HepG2 (cell line): ENCODE data around the gene SERTAD3. TPM values are rescaled to one million over a fixed set of nuclear protein-coding genes. Genes with fewer than 3 reads are reported as not detected.

Experiments used
- AHR ChIP-seq: IDR thresholded peaks from 2 replicates; pipeline ENCODE4 v1.6.1; 2018; ENCODE audit warnings: missing genetic modification reagents, missing compliant biosample characterization
- ASH2L ChIP-seq: fragments of 300-600, 200-600 bp; sonication (generic); IDR thresholded peaks from 2 replicates; pipeline ENCODE4 v1.7.0; 2017; ENCODE audit warnings: low read depth, mild to moderate bottlenecking, moderate library complexity, mixed read lengths, low read length; ENCODE audit not compliant: insufficient read length
- ELF1 ChIP-seq: sonication (generic); formaldehyde crosslinking; IDR thresholded peaks from 2 replicates; pipeline ENCODE4 v1.4.0; 2020; ENCODE audit warnings: missing genetic modification reagents
- GPBP1L1 ChIP-seq: sonication (generic); formaldehyde crosslinking; IDR thresholded peaks from 2 replicates; pipeline ENCODE4 v1.5.0; 2020; ENCODE audit warnings: mild to moderate bottlenecking, missing genetic modification reagents
- HDAC2 ChIP-seq: sonication (generic); formaldehyde crosslinking; IDR thresholded peaks from 2 replicates; pipeline ENCODE4 v1.4.0; 2020; ENCODE audit warnings: missing genetic modification reagents
- HNF4G ChIP-seq, 2 experiments: sonication (generic) in 1 of 2; formaldehyde crosslinking in 1 of 2; IDR thresholded peaks; 2 replicates each; pipeline versions ENCODE4 v1.4.0 to v1.6.1; 2011 to 2020; ENCODE audit warnings: borderline replicate concordance in 2 of 2, low read depth in 2 of 2, mild to moderate bottlenecking in 2 of 2, low read length in 1 of 2, missing genetic modification reagents in 1 of 2, moderate library complexity in 1 of 2
- KLF13 ChIP-seq: sonication (generic); formaldehyde crosslinking; IDR thresholded peaks from 2 replicates; pipeline ENCODE4 v1.4.0; 2020; ENCODE audit warnings: mild to moderate bottlenecking, missing genetic modification reagents
- ZNF292 ChIP-seq: sonication (generic); formaldehyde crosslinking; IDR thresholded peaks from 2 replicates; pipeline ENCODE4 v1.8.1; 2022; ENCODE audit warnings: mild to moderate bottlenecking, low read depth, missing genetic modification reagents, borderline replicate concordance
- ZNF605 ChIP-seq: sonication (generic); formaldehyde crosslinking; IDR thresholded peaks from 2 replicates; pipeline ENCODE4 v1.8.0; 2022; ENCODE audit warnings: mild to moderate bottlenecking, missing genetic modification reagents
- polyA plus RNA-seq, 8 experiments: library from polyadenylated mRNA; depleted of rRNA in 3 of 8; stranded (reverse) in 7 of 8; unstranded in 1 of 8; fragments of >200 nt; fragmentation: Illumina TruSeq in 4 of 8; extraction: Trizol in 4 of 8; gene quantifications; 2 replicates each; pipeline versions ENCODE4 v1.2.1 to v1.2.3, GENCODE V29; 2011 to 2016; ENCODE audit warnings: low read depth in 4 of 8, missing spikeins in 1 of 8, mixed read lengths in 1 of 8; ENCODE audit not compliant: insufficient read depth in 1 of 8
- total RNA-seq, 5 experiments: library from RNA; depleted of rRNA; stranded (reverse); fragments of >200 nt; fragmentation: Illumina TruSeq; extraction: Trizol; gene quantifications; 2 replicates each; pipeline ENCODE4 v1.2.3, GENCODE V29; 2016; ENCODE audit warnings: low read depth in 1 of 5
- TF ChIP-seq, protein P1 (sequence below), 2 experiments: fragments of 450-650 bp in 1 of 2; sonication (generic) in 1 of 2; formaldehyde crosslinking in 1 of 2; IDR thresholded peaks; 2 replicates each; pipeline versions ENCODE4 v1.6.1 to v1.8.0; 2016 to 2022; ENCODE audit warnings: antibody characterized with exemption in 1 of 2, mild to moderate bottlenecking in 1 of 2, missing genetic modification reagents in 1 of 2
- TF ChIP-seq, protein P2 (sequence below): IDR thresholded peaks from 2 replicates; pipeline ENCODE4 v1.6.1; 2016; ENCODE audit warnings: control low read depth

Gene SERTAD3
- total and polyA plus RNA-seq, 2 of the 13 experiments (the other 11 are each of a cell fraction or from before 2014, with no cell fraction given) = 9.6 to 16.9 TPM

DNA sequence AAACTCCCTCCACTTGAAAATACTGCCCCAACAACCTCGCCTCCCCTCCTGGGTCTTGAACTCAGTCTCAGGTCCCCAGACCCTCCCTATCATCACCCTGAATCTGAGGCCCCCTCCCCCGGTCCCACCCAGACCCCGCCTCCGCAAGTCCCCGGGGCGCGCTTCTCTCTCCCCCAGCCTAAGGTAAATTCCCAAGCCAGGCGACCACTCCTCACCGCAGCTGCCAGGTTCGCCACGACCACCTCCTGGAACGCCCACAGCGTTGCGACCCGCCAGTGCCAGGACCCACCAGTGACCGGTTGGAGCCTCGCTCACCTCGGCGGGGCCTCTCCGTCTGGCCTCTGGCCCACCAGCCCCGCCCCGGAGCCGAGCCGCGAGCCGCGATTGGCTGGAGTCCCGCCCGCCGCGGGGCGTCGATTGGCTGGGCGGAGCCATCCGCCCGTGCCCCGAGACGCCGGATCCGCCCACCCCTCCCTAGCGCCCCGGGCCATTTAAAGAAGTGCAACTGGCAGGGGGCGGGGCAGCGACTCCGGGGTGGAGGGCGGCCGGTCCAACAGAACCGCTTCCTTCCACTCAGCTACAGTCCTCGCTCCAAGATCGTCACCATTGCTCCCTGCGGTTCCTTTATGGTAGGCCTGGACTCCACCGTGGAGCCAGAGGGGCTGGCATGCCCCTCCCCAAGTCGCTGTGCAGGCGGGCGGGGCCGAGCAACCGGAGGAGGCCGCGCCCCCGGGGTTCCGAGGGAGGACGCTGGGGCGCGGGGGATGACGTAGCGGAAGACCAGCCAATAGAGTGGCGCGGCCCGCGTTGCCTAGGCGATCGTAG is at the start of gene SERTAD3 (continued):
- TF ChIP-seq, protein P1, sequence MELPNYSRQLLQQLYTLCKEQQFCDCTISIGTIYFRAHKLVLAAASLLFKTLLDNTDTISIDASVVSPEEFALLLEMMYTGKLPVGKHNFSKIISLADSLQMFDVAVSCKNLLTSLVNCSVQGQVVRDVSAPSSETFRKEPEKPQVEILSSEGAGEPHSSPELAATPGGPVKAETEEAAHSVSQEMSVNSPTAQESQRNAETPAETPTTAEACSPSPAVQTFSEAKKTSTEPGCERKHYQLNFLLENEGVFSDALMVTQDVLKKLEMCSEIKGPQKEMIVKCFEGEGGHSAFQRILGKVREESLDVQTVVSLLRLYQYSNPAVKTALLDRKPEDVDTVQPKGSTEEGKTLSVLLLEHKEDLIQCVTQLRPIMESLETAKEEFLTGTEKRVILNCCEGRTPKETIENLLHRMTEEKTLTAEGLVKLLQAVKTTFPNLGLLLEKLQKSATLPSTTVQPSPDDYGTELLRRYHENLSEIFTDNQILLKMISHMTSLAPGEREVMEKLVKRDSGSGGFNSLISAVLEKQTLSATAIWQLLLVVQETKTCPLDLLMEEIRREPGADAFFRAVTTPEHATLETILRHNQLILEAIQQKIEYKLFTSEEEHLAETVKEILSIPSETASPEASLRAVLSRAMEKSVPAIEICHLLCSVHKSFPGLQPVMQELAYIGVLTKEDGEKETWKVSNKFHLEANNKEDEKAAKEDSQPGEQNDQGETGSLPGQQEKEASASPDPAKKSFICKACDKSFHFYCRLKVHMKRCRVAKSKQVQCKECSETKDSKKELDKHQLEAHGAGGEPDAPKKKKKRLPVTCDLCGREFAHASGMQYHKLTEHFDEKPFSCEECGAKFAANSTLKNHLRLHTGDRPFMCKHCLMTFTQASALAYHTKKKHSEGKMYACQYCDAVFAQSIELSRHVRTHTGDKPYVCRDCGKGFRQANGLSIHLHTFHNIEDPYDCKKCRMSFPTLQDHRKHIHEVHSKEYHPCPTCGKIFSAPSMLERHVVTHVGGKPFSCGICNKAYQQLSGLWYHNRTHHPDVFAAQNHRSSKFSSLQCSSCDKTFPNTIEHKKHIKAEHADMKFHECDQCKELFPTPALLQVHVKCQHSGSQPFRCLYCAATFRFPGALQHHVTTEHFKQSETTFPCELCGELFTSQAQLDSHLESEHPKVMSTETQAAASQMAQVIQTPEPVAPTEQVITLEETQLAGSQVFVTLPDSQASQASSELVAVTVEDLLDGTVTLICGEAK (IDR thresholded peaks at IDR 0.05) = no peak
- TF ChIP-seq, protein P1 (CRISPR knock-in tag; IDR thresholded peaks at IDR 0.05) = no peak
- TF ChIP-seq ZNF605 = no peak; the same call in 1 of the 2 replicates
- TF ChIP-seq HNF4G (IDR thresholded peaks at IDR 0.05; ENCODE audit: borderline replicate concordance, low read depth, low read length) = no peak
- TF ChIP-seq HNF4G (CRISPR knock-in tag; IDR thresholded peaks at IDR 0.05; ENCODE audit: borderline replicate concordance, low read depth) = no peak
- TF ChIP-seq, protein P2, sequence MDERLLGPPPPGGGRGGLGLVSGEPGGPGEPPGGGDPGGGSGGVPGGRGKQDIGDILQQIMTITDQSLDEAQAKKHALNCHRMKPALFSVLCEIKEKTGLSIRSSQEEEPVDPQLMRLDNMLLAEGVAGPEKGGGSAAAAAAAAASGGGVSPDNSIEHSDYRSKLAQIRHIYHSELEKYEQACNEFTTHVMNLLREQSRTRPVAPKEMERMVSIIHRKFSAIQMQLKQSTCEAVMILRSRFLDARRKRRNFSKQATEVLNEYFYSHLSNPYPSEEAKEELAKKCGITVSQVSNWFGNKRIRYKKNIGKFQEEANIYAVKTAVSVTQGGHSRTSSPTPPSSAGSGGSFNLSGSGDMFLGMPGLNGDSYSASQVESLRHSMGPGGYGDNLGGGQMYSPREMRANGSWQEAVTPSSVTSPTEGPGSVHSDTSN = no peak
- no peak for TF ChIP-seq AHR
- no peak; the same call in 1 of the 2 replicates for TF ChIP-seq KLF13 (CRISPR knock-in tag)
- TF ChIP-seq GPBP1L1 (CRISPR knock-in tag) = no peak
- no peak for TF ChIP-seq ELF1 (CRISPR knock-in tag)
- peak; percentile 79 for TF ChIP-seq ASH2L
- 0 out of 2 replicates have a peak, but pooled peaks have one; percentile 27 for TF ChIP-seq ZNF292 (CRISPR knock-in tag)
- TF ChIP-seq HDAC2 (CRISPR knock-in tag) = no peak
